GM18868 (cell line): ENCODE results near the gene SLC39A13.

Source experiments
- ATAC-seq: cut with Tn5 transposase; IDR thresholded peaks from one replicate; pipeline ENCODE4 v1.9.1; 2021; ENCODE audit warnings: mild to moderate bottlenecking, moderate library complexity; ENCODE audit not compliant: unreplicated experiment

SLC39A13 gene

DNA sequence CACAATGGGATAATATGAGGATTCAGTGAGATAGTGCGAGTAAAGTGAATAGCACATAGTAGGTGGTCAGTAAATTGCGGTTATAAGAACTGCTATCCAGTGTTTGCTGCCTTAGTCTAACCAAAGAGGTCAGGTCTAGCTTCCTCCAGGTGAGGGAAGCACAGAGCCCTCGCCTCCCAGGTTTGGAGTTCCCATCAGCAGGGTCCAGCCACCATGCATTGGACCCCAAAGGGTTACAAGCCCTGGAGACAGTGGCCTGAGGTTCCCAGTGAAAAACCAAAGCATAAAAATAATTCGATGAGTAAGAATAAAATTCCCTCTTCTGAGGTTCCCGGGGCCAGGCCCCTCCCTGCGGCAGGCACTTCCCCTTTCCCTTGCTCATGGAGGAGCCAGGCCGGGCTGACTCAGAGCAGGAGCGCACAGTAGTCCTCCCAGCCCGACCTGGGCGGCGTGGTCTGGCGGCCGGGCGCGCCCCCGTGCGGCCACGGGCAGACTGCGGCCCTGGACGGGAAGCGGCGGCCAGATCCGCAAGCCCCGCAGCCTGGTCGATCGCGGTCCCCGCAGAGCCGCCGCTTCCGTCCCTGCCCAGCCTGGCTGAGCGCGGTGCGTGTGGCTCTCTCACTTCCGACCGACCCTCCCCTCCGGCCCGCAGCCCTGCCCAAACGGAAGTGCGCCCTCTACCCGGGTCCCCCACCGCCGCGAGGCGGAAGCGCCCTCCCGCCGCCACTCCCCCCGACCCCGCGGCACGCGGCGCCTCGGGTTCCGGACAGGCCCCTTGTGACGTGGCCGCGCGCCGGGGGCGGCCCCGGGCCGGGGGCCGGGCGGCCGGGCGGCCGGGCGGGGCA is at the start of gene SLC39A13:
SLC39A13 (plus strand) TSS at position 845 of the 845 bp plus-strand sequence. CDS start 1,505 bp downstream, outside the sequence.
- peak; percentile 83 for ATAC-seq

- ATAC-seq: no peak
These were observed 49.7 kb upstream of the SLC39A13 start for GRCh38 chr11:47358731-47359051.

GRCh38 chr11:47359162-47359561 is 49.2 kb upstream of the SLC39A13 start:
- no peak for ATAC-seq

GRCh38 chr11:47359586-47359985 is 48.8 kb upstream of the SLC39A13 start:
- ATAC-seq: no peak

- no peak for ATAC-seq
These were observed 48.0 kb upstream of the SLC39A13 start for GRCh38 chr11:47360341-47360740.

- no peak for ATAC-seq
These were observed 47.0 kb upstream of the SLC39A13 start for GRCh38 chr11:47361419-47361818.

GRCh38 chr11:47366020-47366490 is 42.3 kb upstream of the SLC39A13 start:
- ATAC-seq: no peak

DNA sequence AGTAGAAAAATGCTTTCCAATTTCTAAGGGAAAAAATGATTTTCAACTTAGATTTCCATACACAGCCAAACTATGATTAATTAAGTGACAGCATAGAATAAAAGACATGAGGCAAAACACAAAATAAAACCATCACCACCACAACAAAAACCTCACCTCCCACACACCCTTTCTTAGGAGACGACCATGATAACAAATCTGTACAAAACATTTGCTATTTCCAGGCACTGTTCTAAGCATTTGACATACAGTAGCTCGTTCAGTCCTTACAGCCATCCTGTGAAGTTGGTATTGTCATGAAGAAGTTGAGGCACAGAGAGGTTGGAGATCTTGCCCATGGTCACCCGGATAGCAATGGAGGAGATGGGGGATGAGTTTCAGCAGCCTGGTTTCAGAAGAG is 38.7 kb upstream of the SLC39A13 start:
- ATAC-seq: no peak

DNA sequence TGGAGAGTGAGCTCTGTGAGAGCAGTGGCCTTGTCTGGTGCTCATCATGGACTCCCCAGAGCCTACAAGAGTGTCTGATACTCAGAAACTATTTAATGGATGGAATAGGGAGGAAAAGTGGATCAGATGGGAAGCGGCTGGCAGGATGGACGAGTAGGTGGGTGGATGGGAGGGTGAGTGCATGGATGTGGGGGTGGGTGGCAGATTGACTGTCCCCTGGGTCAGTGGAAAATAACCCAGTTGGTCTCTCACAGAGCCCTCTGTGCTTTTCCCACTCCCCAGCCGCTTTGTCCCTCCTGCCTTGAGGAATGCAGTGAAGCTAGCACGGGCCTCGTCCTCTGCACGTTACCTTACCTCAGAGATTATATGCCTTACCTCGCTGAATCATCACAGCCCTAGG is 36.0 kb upstream of the SLC39A13 start:
- ATAC-seq: no peak

GRCh38 chr11:47373876-47374719 is 34.3 kb upstream of the SLC39A13 start:
- peak; percentile 35 for ATAC-seq

- ATAC-seq: no peak
These were observed 33.7 kb upstream of the SLC39A13 start for GRCh38 chr11:47374720-47375019.

DNA sequence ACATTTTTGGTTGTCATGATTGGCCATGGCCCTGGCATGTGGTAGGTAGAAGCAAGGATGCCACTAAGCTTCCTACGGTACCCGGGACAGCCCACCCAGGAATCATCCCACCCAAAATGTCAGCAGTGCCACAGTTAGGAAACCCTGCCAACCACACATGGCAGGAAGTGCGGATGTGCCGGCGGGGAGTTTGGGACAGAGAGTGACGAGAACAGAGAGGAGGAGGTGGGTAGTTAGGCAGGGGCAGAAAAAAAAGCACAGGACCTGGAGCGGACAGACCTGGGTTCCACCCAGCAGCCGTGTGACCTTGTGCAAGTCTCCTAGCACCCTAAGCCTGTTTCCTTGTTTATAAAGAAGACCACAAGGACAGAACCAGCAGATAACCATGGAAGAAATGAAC is 33.4 kb upstream of the SLC39A13 start:
- ATAC-seq: no peak

- ATAC-seq: no peak
These were observed 32.8 kb upstream of the SLC39A13 start for GRCh38 chr11:47375546-47376085.

GRCh38 chr11:47376107-47376524 is 32.3 kb upstream of the SLC39A13 start:
- ATAC-seq: no peak

- ATAC-seq: peak; percentile 30
These were observed 31.6 kb upstream of the SLC39A13 start for GRCh38 chr11:47376525-47377371.

DNA sequence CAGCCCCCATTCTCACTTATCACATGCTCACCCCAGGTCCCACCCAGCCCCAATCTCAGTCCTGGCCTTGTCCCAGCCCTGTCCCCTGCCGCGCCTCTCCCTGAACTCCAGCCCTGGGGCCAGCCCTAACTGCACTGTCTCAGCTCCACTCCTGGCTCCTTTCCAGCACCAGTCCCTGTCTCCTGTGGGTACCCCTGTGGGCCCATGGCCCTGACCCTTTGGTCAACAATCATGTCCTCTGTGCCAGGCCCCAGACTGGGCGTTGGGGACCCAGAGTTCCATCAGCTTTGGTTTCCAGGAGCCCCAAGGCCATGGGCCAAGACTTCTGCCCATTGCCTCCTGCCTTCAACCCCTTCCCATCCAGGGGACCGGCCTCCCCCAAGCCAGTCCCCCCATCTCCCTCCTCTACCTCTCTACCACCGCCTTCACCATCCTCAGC is 30.8 kb upstream of the SLC39A13 start:
- ATAC-seq: no peak

DNA sequence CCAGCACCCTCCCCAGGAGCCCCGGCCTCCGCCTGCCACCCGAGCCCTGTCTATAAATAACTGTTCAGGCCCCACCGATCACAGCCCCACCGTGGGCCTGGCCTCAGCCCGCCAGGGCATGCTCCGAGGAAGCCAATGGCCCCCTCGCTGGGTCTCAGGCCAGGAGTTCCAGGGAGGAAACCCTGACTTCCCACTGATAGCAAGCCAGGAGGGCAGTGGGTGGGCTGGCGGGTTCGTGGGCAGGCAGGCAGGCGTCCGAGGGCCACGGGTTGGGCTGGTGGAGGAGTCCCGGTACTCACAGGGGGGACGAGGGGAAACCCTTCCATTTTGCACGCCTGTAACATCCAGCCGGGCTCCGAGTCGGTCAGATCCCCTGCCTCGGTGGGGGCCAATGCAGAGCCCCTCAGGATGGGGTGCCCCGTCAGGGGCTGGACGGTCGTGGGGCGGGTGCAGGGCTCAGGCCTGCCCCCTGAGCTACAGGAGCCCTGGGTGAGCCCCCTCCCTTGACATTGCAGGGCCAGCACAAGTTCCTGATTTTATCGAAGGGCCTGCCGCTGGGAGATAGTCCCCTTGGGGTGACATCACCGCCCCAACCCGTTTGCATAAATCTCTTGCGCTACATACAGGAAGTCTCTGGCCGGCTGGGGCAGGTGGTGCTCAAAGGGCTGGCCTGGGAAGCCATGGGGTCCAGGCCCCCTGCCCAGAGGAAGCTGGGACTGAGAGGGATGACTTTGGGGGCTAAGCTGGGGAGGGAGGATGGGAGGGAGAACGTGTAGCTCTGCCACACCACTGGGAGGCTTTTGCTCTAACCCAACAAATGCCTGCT is 30.2 kb upstream of the SLC39A13 start, which contains the start of gene SPI1:
SPI1 (minus strand) TSS at position 538 of the 826 bp plus-strand sequence; CDS start at position 344, 194 bp downstream.
- peak; percentile 82 for ATAC-seq

- no peak for ATAC-seq
These were observed 29.6 kb upstream of the SLC39A13 start for GRCh38 chr11:47378836-47379170.

GRCh38 chr11:47379317-47379716 is 29.1 kb upstream of the SLC39A13 start:
- ATAC-seq: no peak

GRCh38 chr11:47380078-47380477 is 28.3 kb upstream of the SLC39A13 start:
- ATAC-seq: no peak
